Mucosa of gallbladder (tissue), 1 donor: ENCODE results near the gene PGC. TPM values are rescaled to one million over a fixed set of nuclear protein-coding genes. Genes with fewer than 3 reads are reported as not detected.

ENCODE experiments used
- DNase-seq: peaks from one replicate; pipeline ENCODE4 v3.0.0-alpha.2; 2020; ENCODE audit warnings: low spot score
- total RNA-seq: library from RNA; stranded (reverse); gene quantifications from one replicate; pipeline ENCODE4 v1.2.1, GENCODE V29; 2021
- donor health status: DM: no; HTN: no; CAD: no.

Gene PGC
- total RNA-seq, 1 donor from 2014 or later: 6.7 TPM

- no peak for DNase-seq
These were observed 1.1 kb downstream of the PGC start for GRCh38 chr6:41746107-41746506.

- no peak for DNase-seq
These were observed 2.9 kb downstream of the PGC start for GRCh38 chr6:41744236-41744787.

- no peak for DNase-seq
These were observed 3.6 kb downstream of the PGC start for GRCh38 chr6:41743406-41744235.

GRCh38 chr6:41741625-41742490 is 5.3 kb downstream of the PGC start:
- peak; percentile 73 for DNase-seq

GRCh38 chr6:41740366-41741162 is 6.6 kb downstream of the PGC start:
- DNase-seq: no peak

GRCh38 chr6:41739041-41739440 is 8.2 kb downstream of the PGC start:
- no peak for DNase-seq

DNA sequence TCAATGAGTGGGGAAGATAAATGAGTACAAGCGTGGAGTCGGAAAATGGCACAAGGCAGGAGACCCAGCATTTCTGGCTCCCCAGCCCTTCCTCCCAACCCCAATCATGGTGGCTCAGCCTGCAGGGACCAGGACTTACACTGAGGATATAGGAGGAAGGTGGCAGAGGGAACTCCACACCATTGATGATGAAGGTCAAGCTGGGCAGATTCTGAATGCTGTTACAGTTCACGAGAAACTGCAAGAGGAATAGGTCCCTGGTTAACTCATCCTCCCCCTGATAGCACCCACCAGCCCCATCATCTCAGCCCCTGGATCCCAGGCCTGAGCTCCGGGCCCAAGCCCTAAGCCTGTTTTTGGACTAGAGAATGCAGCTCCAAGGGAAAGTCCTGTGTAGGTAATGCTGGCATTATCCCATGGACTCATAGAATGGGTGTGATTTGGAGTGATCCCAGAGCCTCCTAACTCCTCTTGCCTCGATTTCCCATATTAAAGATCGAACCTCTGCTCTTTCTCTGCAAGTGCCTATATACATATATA is 9.5 kb downstream of the PGC start:
- DNase-seq: no peak

DNA sequence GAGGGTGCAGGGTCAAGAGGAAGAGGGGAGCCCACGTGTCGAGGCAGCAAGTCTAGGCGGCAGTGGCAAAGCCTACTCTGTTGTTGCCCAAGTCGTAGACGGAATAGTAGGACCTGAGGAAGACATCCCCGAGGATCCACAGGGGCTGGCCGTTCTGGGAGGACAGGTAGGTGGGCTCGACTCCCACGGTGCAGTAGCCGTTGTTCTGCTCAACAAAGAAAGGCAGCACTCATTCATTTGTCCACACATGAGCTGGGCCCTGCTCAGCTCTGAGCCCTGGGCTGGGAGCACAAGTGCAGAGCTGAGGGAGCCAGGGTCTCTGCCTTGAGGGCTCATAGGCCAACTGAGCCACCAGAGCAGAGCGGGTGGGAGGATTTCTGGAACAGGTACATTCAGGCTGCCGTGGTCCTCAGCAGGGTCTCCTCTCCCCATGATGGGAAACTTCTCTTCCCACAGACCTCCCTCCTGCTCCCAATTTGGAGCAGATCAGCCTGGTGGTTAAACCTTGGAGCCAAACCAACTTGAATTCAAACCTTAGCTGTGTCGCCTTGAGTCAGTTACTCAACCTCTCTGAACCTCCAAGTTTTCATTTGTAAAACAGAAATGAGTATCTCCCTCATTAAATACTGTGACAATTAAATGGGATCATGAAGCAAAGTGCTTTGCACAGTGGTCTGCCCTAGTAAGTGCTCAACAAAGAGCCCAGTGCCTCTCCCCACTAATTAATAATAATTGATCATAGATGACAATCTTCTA is 10.2 kb downstream of the PGC start:
- no peak for DNase-seq

DNA sequence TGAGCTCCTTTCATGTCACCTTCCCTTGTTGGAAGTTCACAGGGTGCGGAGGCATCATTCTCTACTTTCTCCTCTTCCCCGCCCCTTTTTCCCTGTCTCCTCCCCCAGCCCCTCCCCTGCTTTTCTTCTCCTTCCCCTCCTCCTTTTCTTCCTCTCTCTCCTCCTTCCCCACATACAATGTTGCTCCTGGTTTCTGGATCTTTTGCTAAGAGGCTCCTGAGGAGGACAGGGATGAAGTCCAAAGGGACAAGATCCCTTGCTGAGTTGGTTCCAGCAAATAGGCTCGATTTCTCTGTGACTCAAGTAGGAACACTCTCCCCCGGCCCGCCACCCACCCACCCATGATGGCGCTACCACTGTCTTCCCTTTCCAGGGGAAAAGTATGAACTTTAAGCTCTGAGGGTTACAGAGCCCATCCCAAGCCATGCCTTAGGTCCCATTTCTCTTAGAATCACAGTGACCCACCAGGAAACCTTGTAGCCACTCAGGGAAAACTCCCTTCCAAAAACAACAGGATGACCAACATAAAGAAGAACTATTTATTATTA is 10.9 kb downstream of the PGC start:
- DNase-seq: no peak

DNA sequence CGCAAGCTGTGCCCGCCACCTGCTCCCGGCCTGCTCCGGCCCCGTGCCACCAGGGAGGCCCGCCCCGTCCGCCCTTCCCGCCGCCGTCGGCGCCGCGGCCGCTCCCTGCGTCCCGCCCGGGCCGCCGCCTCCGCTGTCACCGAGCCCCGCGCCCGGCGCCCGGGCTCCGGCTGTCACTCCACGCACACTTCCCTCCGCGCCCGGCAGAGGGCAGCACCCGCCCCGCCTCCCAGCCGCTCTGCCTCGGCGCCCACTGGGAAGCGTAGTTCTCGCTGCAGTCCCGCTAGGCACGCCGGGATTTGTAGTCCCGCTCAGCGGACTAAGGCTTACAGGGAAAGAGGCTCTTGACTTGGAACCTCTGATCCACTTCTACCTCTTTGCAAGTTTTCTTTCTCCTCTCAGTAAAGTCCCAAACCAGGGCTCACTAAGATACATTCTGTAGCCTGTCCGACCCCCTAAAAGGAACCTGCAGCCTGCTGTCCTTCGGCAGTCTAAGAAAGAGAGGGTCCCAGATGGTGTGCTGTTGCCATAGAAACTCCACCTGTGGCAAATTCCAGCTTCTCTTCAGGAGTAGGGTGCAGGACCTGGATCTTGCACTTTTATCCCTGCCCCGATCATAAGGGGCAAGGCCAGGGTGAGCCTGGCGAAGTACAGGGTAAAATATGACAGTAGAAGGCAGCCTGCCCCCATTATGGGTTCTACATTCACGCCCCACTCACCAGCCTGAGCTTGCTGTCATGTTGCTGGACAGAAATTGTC is 11.6 kb downstream of the PGC start, which contains the start of gene TFEB:
TFEB (minus strand) TSS at position 182 of the 759 bp plus-strand sequence. CDS start 44,395 bp downstream, outside the sequence.
- DNase-seq: peak; percentile 96

GRCh38 chr6:41734666-41735426 is 12.4 kb downstream of the PGC start:
- peak; percentile 80 for DNase-seq

DNA sequence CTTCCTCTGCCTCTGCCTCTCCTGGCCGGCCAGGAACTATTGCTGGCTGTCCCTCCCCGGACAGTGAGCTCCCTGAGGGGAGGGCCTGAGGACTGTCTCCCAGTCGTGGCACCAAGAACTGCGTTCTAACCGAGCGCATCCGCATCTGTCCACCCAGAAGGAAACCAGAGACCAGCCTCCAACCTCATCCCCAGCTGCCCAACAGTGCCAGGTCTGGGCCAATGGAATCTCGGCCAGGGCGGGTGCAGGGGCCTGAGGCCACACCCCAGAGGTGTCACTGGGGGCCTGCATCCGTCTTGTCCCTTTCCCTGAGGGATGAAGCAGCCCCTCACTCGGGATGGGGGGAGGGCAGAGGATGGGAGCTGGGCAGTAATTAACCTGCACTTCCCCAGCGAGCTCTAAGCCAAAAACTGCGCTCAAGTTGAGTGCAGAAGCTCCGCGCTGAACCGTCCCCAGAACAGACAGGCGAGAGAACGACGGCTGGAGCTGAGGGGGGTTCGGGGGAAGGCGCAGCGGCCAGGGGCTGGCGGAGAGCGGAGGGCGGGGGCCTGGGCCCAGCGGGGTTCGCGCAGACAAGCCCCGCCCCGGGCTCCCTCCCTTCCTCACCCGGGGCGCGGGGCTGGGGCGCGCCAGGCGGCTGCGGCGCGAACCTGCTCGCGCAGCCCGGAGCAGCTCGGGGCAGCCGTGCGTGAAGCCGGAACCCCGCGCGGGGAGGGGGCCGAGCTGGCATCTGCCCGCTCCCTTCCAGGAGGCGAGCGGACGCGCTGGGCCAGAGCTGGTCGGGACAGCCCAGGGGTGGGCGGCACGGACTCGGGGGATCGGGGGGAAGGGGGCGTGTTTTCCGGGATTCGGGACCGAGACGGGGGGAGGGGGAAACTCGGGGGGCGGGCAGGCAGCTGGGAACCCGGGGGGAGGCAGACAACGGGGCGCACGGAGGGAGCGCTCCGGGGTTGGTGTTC is 13.2 kb downstream of the PGC start:
- DNase-seq: peak; percentile 62

- no peak for DNase-seq
These were observed 13.9 kb downstream of the PGC start for GRCh38 chr6:41733360-41733706.

DNA sequence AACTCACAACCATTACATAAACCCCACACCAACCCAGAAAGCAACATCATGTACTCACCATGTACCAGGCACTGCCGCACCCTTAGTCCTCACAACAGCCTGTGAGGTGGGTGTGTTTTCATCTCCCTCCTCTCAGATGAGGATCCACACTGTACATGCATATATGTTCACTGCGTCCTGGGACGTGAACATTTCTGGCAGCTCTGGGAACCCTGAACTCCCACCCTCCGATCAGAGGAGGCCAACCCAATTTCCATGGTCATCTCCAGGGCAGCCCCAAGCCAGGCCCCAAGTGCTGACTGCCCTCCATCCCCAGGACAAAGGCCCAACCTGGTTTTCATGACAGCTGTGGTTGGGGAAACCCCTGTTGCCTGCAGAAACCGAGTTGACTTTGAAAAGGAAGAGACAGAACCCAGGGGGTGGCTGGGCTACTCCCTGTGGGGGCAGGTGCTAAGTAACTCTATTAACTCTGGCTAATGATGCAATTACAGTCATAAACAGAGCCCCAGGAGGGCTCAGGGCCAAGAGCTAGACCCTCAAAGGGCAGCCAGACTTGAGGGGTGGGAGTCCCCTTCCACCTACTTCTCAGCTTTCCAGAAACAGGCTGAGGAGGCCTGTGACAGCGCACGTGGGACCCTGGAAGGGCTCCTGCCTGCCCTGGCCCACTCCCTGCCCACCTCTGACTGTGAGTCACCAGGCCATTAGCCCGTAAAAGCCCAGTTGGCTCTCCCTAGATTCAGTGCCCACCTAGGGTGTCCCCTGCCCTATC is 14.4 kb downstream of the PGC start:
- DNase-seq: no peak

DNA sequence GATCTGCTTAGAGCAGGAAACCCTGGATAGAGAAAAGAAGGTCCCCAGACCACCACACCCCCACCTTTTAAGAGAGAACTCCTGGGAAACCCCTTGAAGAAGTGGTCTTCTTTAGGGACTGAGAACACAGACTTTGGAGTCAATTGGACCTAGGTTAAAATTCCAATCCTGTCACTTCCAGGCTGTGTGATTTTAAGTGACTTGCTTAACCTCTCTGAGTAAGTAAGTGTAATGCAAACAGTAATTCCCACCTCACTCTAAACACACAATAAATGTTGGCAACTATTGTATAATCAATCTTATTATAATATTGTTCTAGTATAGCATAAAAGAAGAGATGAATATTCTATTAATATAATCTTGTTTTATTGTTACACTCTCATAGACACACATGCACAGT is 15.0 kb downstream of the PGC start:
- DNase-seq: no peak

GRCh38 chr6:41731561-41732086 is 15.6 kb downstream of the PGC start:
- DNase-seq: no peak
